Measurements from ENCODE around the gene NFATC2. TPM values are rescaled to one million over a fixed set of nuclear protein-coding genes. Genes with fewer than 3 reads are reported as not detected.

NFATC2 gene
- total RNA-seq, 1 donor from 2014 or later, result 46.0 TPM

GRCh38 chr20:51376111-51376510 is 166.4 kb downstream of the NFATC2 start:
- peaks cover 22% of the 10 kb centered on the region for H3K4me1 Mint-ChIP-seq
- H3K9me3 Mint-ChIP-seq, result peaks cover 3% of the 10 kb centered on the region
- peaks cover 6% of the 10 kb centered on the region for H3K36me3 Mint-ChIP-seq (ENCODE audit: low read depth)
- H3K27me3 Mint-ChIP-seq, result no peaks in the 10 kb centered on the region
- ChIA-PET POLR2A (no interaction called here), CTCF (interaction anchor here (6.1 kb wide), 1 partner anchor 220 kb away, joined by 83 read pairs; no protein-coding TSS in a partner anchor)
- intact Hi-C loops (cut with micrococcal nuclease), result no loop called here
- no peak for DNase-seq
- no peak overlapping the region for H3K27ac Mint-ChIP-seq
- no peak for ATAC-seq (ENCODE audit: low read depth)
- H3K4me3 Mint-ChIP-seq, result no peak overlapping the region
- TF ChIP-seq CTCF (IDR thresholded peaks at IDR 0.05), result no peak

- DNase-seq, result no peak
- H3K27ac Mint-ChIP-seq, result no peak overlapping the region
- no peak for TF ChIP-seq CTCF (IDR thresholded peaks at IDR 0.05)
- no peak for ATAC-seq (ENCODE audit: low read depth)
- peaks cover 3% of the 10 kb centered on the region for H3K9me3 Mint-ChIP-seq
- peaks cover 17% of the 10 kb centered on the region for H3K4me1 Mint-ChIP-seq
- intact Hi-C loops (cut with micrococcal nuclease), result no loop called here
- H3K36me3 Mint-ChIP-seq (ENCODE audit: low read depth), result peaks cover 6% of the 10 kb centered on the region
- H3K4me3 Mint-ChIP-seq, result no peak overlapping the region
- POLR2A ChIA-PET, result no interaction called here
- H3K27me3 Mint-ChIP-seq, result no peaks in the 10 kb centered on the region
- CTCF ChIA-PET, result interaction anchor here (6.1 kb wide), 1 partner anchor 221 kb away, joined by 83 read pairs; no protein-coding TSS in a partner anchor
Observed at GRCh38 chr20:51375561-51375960, 167.0 kb downstream of the NFATC2 start.

- no peak for TF ChIP-seq CTCF (IDR thresholded peaks at IDR 0.05)
- DNase-seq, result no peak
- ChIA-PET CTCF (interaction anchor here (6.1 kb wide), 1 partner anchor 221 kb away, joined by 83 read pairs; no protein-coding TSS in a partner anchor), POLR2A (no interaction called here)
- intact Hi-C loops (cut with micrococcal nuclease), result loop anchor here (5.0 kb wide), 1 partner anchor 388 kb away; no protein-coding TSS in a partner anchor
- Mint-ChIP-seq H3K4me3 (no peak overlapping the region), H3K36me3 (ENCODE audit: low read depth) (peaks cover 2% of the 10 kb centered on the region), H3K27ac (no peak overlapping the region), H3K27me3 (no peaks in the 10 kb centered on the region), H3K9me3 (no peaks in the 10 kb centered on the region), H3K4me1 (peaks cover 11% of the 10 kb centered on the region)
- no peak for ATAC-seq (ENCODE audit: low read depth)
Observed at GRCh38 chr20:51374961-51375360, 167.6 kb downstream of the NFATC2 start.

GRCh38 chr20:51374456-51374830 is 168.1 kb downstream of the NFATC2 start:
- DNase-seq, result no peak
- H3K4me1 Mint-ChIP-seq, result peaks cover 6% of the 10 kb centered on the region
- H3K27me3 Mint-ChIP-seq, result no peaks in the 10 kb centered on the region
- ChIA-PET CTCF (interaction anchor here (6.1 kb wide), 1 partner anchor 222 kb away, joined by 83 read pairs; no protein-coding TSS in a partner anchor), POLR2A (no interaction called here)
- ATAC-seq (ENCODE audit: low read depth), result no peak
- intact Hi-C loops (cut with micrococcal nuclease), result loop anchor here (5.0 kb wide), 1 partner anchor 387 kb away; no protein-coding TSS in a partner anchor
- no peaks in the 10 kb centered on the region for H3K9me3 Mint-ChIP-seq
- no peak for TF ChIP-seq CTCF (IDR thresholded peaks at IDR 0.05)
- H3K36me3 Mint-ChIP-seq (ENCODE audit: low read depth), result peaks cover 2% of the 10 kb centered on the region
- no peak overlapping the region for H3K4me3 Mint-ChIP-seq
- H3K27ac Mint-ChIP-seq, result no peak overlapping the region

- DNase-seq (no peak), ATAC-seq (ENCODE audit: low read depth) (no peak)
- intact Hi-C loops (cut with micrococcal nuclease), result loop anchor here (5.0 kb wide), 1 partner anchor 387 kb away; no protein-coding TSS in a partner anchor
- peaks cover 2% of the 10 kb centered on the region for H3K36me3 Mint-ChIP-seq (ENCODE audit: low read depth)
- TF ChIP-seq CTCF (IDR thresholded peaks at IDR 0.05), result no peak
- ChIA-PET CTCF (interaction anchor here (2.2 to 6.1 kb wide), 2 partner anchors 222 to 250 kb away, joined by 11 to 83 read pairs; no protein-coding TSS in a partner anchor), POLR2A (no interaction called here)
- no peaks in the 10 kb centered on the region for H3K9me3 Mint-ChIP-seq
- no peak overlapping the region for H3K27ac Mint-ChIP-seq
- no peaks in the 10 kb centered on the region for H3K27me3 Mint-ChIP-seq
- H3K4me3 Mint-ChIP-seq, result no peak overlapping the region
- H3K4me1 Mint-ChIP-seq, result peaks cover 6% of the 10 kb centered on the region
Observed at GRCh38 chr20:51373713-51374455, 168.6 kb downstream of the NFATC2 start.
